Stimulated activated CD8-positive, alpha-beta memory T cell treated with anti-CD3 and anti-CD28 coated beads, Interleukin-15, amount 100 ng/mL, for 48 hours (primary cell): ENCODE data around the gene IGFN1.
"Not testable (repeated sequence)": the region's sequence is repeated elsewhere in the genome, so short reads cannot be mapped to it uniquely, and the experiment has no call there.

Experiments
- DNase-seq, 2 donors: peaks; one replicate each; pipeline ENCODE4 v3.0.0-alpha.2; 2020; ENCODE audit warnings: low read depth in 2 of 2

The IGFN1 gene

GRCh38 chr1:201217851-201218250, 27.2 kb downstream of the IGFN1 start:
- DNase-seq, result no peak

GRCh38 chr1:201218409-201218808, 27.8 kb downstream of the IGFN1 start:
- no peak for DNase-seq

DNA sequence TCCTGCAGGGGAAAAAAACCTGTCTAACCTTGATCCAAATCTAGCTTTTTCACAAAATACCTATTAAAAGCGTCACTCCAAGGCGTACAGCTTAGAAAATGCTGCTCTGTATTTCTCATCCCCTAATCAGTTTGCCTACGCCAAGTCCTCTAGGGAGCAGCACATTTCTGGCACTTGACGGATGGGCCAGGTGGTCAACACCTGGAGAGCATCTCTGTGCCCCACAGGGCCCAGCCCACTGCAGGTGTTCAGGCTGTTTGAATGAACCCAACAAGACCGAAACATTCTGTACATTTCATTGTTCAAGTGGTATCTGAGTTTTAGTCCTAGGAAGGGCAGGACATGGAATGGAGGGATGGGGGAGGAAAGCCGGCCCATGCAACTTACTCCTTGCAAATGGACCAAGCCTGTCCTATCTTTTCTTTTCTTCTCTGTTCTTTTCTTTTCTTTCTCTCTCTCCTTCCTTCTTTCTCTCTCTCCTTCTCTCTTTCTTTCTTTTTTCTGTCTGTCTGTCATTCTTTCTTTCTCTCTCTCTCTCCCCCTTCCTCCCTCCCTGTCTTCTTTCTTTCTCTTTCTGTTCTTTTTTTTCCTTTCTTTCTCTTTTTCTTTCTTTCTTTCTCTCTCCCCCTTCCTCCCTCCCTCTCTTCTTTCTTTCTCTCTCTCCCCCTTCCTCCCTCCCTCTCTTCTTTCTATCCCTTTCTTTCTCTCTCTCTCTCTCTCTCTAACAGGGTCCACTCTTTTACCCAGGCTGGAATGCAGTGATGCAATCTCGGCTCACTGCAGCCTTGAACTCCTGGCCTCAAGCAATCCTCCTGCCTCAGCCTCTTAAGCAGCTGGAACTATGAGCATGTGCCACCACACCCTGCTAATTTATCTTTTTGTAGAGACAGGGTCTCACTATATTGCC, 29.1 kb downstream of the IGFN1 start:
- DNase-seq, result no peak

- DNase-seq, result no peak
These were observed 29.7 kb downstream of the IGFN1 start for GRCh38 chr1:201220388-201220715.

DNA sequence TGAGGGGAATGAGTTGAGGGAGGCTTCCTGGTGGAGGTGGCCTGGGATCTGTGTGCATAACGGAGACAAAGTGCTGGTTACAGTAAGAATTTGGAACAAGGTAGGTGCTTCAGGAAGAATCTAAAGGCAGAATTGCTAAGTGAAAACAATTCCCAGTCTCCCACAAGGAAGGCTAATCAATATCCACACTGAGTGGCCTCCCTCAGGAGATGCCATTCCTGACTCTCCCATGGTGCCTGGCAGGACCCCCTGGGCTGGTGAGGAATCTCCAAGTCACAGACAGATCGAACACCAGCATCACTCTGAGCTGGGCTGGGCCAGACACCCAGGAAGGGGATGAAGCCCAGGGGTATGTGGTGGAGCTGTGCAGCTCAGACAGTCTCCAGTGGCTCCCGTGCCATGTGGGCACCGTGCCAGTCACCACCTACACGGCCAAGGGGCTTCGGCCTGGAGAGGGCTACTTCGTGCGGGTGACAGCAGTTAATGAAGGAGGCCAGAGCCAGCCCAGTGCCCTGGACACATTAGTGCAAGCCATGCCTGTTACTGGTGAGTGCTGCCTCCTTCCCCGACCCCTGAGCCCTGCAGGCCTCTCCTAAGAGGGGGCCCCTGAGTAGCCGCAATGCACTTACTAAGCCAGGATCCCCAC, 30.7 kb downstream of the IGFN1 start:
- DNase-seq, result no peak

DNA sequence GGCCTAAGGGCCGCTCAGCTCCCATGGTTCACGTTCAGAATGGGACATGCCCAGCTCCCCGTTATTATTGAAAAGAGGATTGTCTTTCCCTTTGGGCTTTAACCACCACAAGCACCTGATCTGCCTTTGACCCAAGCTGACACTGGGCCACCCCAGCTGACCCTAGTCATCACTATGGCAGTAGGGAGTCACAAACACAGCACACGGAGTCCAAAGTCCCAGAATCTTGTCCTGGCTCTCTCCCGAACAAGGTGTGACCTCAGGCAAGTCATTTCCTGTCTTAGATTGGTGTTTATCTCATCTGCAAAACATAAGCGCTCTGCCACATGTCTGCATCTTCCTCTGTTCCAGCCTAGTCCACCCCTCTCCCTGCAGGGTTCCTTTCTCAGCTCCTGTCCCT, 31.5 kb downstream of the IGFN1 start:
- no peak for DNase-seq

DNA sequence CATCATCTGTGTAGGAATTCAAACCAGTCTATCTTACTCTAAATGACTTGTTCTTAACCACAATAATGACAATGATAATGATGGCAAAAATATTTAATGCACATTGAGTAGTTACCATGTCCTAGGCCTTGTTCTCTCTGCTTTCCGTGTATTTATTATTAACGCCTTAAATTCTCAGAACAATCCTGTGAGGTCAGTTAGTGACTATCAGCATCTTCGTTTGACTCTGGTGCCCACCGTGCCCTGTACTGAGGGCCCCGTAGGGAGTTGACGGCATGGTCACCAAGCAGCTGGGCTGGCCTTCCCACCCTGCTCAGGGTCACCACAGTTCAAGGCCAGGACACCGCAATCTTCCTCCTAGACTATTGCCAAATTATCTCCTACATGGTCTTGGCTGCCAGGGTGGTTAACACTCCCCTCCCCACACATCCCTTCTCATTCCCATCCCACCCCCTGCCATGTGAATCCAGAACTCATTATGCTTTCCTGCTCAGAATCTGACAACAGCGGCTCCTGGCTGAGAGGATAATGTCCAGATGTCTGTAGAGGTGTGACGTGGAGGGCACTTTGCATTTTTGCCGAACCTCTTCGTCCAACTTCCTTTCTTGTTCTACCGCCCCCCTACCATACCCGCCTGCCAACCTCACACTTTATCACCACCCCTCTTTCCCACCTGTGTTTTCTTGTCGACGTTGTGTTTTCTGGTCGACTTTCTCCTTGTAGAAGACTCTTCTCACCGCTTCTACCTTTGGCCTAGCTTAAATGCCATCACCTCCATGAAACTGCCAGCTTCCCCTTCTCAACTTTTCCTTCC, 33.4 kb downstream of the IGFN1 start:
- no peak for DNase-seq

DNA sequence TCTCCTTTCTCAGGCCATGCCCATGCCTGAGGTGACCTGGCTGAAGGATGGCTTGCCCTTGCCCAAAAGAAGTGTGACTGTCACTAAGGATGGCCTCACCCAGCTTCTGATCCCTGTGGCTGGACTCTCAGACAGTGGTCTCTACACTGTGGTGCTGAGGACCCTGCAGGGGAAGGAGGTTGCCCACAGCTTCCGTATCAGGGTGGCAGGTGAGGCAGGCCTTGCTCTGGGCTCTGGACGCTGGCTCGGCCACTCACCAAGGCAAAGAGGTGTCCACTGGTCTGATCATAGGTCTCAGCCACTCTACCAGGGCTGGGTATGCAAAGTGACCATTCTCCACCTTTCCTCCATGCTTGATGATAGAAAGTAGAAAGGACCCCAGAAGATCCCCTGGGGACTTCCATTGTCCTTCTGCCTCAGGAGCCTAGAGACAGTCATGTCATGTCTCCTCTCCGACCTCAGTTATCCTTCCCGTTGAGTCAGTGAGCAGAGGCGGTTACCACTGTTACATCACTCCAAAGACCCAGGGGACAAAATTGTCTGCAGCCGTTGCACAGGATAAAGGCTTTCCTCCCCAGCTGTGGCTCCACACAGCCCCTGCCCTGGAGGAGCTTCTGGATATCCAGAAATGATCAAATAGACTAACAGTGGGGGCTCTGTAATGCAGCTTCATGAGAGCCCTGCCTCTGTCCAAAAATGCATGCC, 34.2 kb downstream of the IGFN1 start:
- DNase-seq, result no peak

GRCh38 chr1:201226178-201226514, 35.5 kb downstream of the IGFN1 start:
- no peak for DNase-seq

DNA sequence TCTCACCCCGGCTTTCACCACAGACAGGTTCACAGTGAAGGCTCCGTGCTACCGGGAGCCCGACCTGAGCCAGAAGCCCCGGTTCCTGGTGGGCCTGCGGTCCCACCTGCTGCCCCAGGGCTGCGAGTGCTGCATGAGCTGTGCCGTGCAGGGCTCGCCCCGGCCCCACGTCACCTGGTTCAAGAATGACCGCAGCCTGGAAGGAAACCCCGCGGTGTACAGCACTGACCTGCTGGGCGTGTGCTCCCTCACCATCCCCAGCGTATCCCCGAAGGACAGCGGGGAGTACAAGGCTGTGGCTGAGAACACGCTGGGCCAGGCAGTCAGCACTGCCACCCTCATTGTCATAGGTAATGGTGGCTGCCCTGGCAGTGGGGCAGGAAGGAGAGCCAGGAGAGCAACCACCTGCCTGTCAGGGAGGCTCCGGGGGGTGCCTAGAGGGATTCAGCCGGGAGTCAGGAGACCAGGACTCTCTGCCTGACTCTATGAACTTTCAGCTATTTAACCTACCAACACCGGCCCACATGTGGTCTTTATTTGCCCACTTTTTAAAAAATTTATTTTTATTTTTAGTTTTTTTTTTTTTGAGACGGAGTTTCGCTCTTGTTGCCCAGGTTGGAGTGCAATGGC, 36.4 kb downstream of the IGFN1 start:
- DNase-seq, result no peak

- DNase-seq, result no peak
These were observed 37.7 kb downstream of the IGFN1 start for GRCh38 chr1:201228011-201228983.

DNA sequence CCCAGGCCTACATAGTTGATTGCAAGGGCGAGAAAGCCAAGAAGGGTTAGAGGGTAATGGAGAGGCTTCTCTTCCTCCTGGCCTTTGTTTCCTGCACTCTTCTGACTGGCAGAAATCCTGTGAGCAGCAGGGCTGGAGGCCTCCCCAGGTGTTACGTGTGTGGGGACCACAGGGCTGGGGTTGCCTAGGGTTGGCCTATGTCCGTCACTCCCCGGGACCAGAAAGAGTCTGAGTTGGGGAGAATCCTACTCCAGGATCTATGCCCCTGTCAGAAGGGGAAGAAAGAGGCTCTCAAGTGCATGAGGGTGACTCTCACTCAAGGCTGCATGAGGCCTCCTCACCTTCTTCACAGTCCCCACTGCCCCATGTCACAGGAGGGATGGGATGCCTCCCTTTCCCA, 38.5 kb downstream of the IGFN1 start:
- no peak for DNase-seq

GRCh38 chr1:201229771-201230635, 39.4 kb downstream of the IGFN1 start:
- DNase-seq, result no peak

DNA sequence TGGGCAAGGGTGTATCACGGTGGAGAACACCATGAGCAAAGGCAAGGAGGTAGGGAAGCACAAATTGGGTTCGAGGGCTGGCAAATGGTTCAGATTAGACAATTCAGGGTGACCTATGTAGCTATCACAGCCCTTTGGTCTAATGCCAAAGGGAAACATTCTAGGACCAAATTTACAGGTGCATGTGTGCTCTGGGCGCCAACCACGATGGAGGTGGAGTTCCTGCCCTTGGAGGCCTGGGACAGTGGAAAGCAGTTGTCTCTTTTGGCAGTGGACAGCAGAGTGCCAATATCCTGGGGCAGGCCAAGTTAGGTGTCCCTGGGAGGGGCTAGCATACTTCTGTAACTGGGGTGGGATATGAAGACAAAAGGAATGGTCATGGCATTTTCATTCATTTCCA, 40.1 kb downstream of the IGFN1 start:
- no peak for DNase-seq

DNA sequence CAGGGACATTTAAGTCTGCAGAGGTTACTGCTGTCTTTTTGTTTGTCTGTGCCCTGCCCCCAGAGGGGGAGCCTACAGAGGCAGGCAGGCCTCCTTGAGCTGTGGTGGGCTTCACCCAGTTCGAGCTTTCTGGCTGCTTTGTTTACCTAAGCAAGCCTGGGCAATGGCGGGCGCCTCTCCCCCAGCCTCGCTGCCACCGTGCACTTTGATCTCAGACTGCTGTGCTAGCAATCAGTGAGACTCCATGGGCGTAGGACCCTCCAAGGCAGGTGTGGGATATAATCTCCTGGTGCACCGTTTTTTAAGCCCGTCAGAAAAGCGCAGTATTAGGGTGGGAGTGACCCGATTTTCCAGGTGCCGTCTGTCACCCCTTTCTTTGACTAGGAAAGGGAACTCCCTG, 49.0 kb downstream of the IGFN1 start:
- not testable (repeated sequence) for DNase-seq

GRCh38 chr1:201240171-201240570, 49.5 kb downstream of the IGFN1 start:
- DNase-seq, result no peak

GRCh38 chr1:201241736-201242135, 51.1 kb downstream of the IGFN1 start:
- DNase-seq, result no peak

- no peak for DNase-seq
These were observed 54.5 kb downstream of the IGFN1 start for GRCh38 chr1:201245082-201245481.
